Measurements from ENCODE around the gene DNAJC3.

- no peak for TF ChIP-seq POLR2A (IDR thresholded peaks at IDR 0.05)
- TF ChIP-seq POLR2AphosphoS5 (IDR thresholded peaks at IDR 0.05): no peak
- TF ChIP-seq CTCF (IDR thresholded peaks at IDR 0.05): no peak
Observed at GRCh38 chr13:95752677-95753076, 75.7 kb downstream of the DNAJC3 start.
